Smooth muscle cell (in vitro differentiated cells): Measurements from ENCODE around the gene TBC1D16. TPM values are rescaled to one million over a fixed set of nuclear protein-coding genes. Genes with fewer than 3 reads are reported as not detected.

Experiments
- DNase-seq: peaks from one replicate; lab custom pipeline; 2025; ENCODE audit not compliant: unreplicated experiment; lab: John Stamatoyannopoulos, UW
- H2AFZ ChIP-seq: fragments of 200-600 bp; sonication (generic); 2 replicates; pipeline ENCODE4 v1.6.0; 2016; ENCODE audit warnings: antibody characterized with exemption, low read depth, mild to moderate bottlenecking
- H3F3A ChIP-seq: fragments of 200-600 bp; sonication (generic); 2 replicates; pipeline ENCODE4 v1.6.0; 2017; ENCODE audit warnings: antibody characterized with exemption, low read depth
- H3K27ac ChIP-seq: fragments of 200-600 bp; sonication (generic); 2 replicates; pipeline ENCODE4 v1.5.1; 2016; ENCODE audit warnings: low read depth, mild to moderate bottlenecking
- H3K27me3 ChIP-seq: fragments of 200-600 bp; sonication (generic); 2 replicates; pipeline ENCODE4 v1.6.1; 2016; ENCODE audit warnings: low read depth, mild to moderate bottlenecking
- H3K36me3 ChIP-seq: fragments of 200-600 bp; sonication (generic); 2 replicates; pipeline ENCODE4 v1.5.1; 2016; ENCODE audit warnings: low read depth
- H3K4me1 ChIP-seq: fragments of 200-600 bp; sonication (generic); 2 replicates; pipeline ENCODE4 v1.5.1; 2016; ENCODE audit warnings: low read depth
- H3K4me2 ChIP-seq: fragments of 200-600 bp; sonication (generic); 2 replicates; pipeline ENCODE4 v1.6.0; 2016; ENCODE audit warnings: mild to moderate bottlenecking
- H3K4me3 ChIP-seq: fragments of 200-600 bp; sonication (generic); 2 replicates; pipeline ENCODE4 v1.5.1; 2016; ENCODE audit warnings: mild to moderate bottlenecking
- H3K79me2 ChIP-seq: fragments of 200-600 bp; sonication (generic); 2 replicates; pipeline ENCODE4 v1.6.0; 2016; ENCODE audit warnings: low read depth, mild to moderate bottlenecking
- H3K9ac ChIP-seq: fragments of 200-600 bp; sonication (generic); 2 replicates; pipeline ENCODE4 v1.6.0; 2016; ENCODE audit warnings: low read depth
- H3K9me3 ChIP-seq: fragments of 200-600 bp; sonication (generic); replicated peaks from 2 replicates; pipeline ENCODE4 v1.5.1; 2016; ENCODE audit warnings: low read depth
- H4K20me1 ChIP-seq: fragments of 200-600 bp; sonication (generic); 2 replicates; pipeline ENCODE4 v1.6.0; 2016; ENCODE audit warnings: low read depth
- CTCF ChIP-seq: fragments of 200-600 bp; sonication (generic); IDR thresholded peaks from 2 replicates; pipeline ENCODE4 v1.5.1; 2017; ENCODE audit warnings: borderline replicate concordance, mild to moderate bottlenecking, antibody characterized with exemption; ENCODE audit not compliant: insufficient read depth, poor library complexity, severe bottlenecking
- WGBS: methylation state at CpG from one replicate; pipeline ENCODE4 v1.1.7; 2016; ENCODE audit warnings: low lambda C conversion rate; 5-methylcytosine and 5-hydroxymethylcytosine counted together
- polyA plus RNA-seq: library from polyadenylated mRNA; unstranded; fragments of >200 nt; fragmentation: Nextera tagmentation; extraction: Ambion mirVana; gene quantifications from 2 replicates; pipeline ENCODE4 v1.2.1, GENCODE V29; 2016
- total RNA-seq: library from RNA; depleted of rRNA; stranded (reverse); fragments of >200 nt; gene quantifications from 2 replicates; pipeline ENCODE4 v1.2.3, GENCODE V29; 2014

TBC1D16 gene
- total and polyA plus RNA-seq, 2 experiments from 2014 or later = 17.4 to 24.6 TPM

- Histone ChIP-seq H3K27me3 (no peaks in the 10 kb centered on the region), H3K9me3 (no peaks in the 10 kb centered on the region), H3K36me3 (no peaks in the 10 kb centered on the region), H2AFZ (no peak overlapping the region), H3K27ac (no peak overlapping the region), H4K20me1 (no peaks in the 10 kb centered on the region), H3F3A (no peaks in the 10 kb centered on the region), H3K4me3 (no peak overlapping the region), H3K4me2 (no peak overlapping the region), H3K4me1 (no peaks in the 10 kb centered on the region), H3K79me2 (no peaks in the 10 kb centered on the region), H3K9ac (no peak overlapping the region)
- TF ChIP-seq CTCF = no peak
- no peak for DNase-seq
- 93% methylated on average over 16 of the region's 16 CpGs for WGBS
Observed at GRCh38 chr17:79891113-79891730, 144.4 kb downstream of the TBC1D16 start.

GRCh38 chr17:79890706-79891105 lies 145.0 kb downstream of the TBC1D16 start:
- no peaks in the 10 kb centered on the region for H3K36me3 ChIP-seq
- no peaks in the 10 kb centered on the region for H3K4me1 ChIP-seq
- no peak overlapping the region for H3K4me2 ChIP-seq
- H3F3A ChIP-seq = no peaks in the 10 kb centered on the region
- no peak overlapping the region for H3K4me3 ChIP-seq
- H3K27me3 ChIP-seq = peaks cover 2% of the 10 kb centered on the region
- no peaks in the 10 kb centered on the region for H3K9me3 ChIP-seq
- no peak overlapping the region for H2AFZ ChIP-seq
- H3K27ac ChIP-seq = no peak overlapping the region
- DNase-seq = no peak
- WGBS = 81% methylated on average over 9 of the region's 9 CpGs
- no peaks in the 10 kb centered on the region for H4K20me1 ChIP-seq
- H3K9ac ChIP-seq = no peak overlapping the region
- H3K79me2 ChIP-seq = no peaks in the 10 kb centered on the region
- TF ChIP-seq CTCF = no peak

GRCh38 chr17:79888811-79889634 lies 146.6 kb downstream of the TBC1D16 start:
- Histone ChIP-seq H3K27ac (no peak overlapping the region), H2AFZ (no peak overlapping the region), H3K79me2 (no peaks in the 10 kb centered on the region), H3K36me3 (no peaks in the 10 kb centered on the region), H3K9me3 (no peaks in the 10 kb centered on the region), H4K20me1 (no peaks in the 10 kb centered on the region), H3F3A (no peaks in the 10 kb centered on the region), H3K27me3 (peaks cover 6% of the 10 kb centered on the region), H3K9ac (no peak overlapping the region), H3K4me2 (no peak overlapping the region), H3K4me1 (no peaks in the 10 kb centered on the region), H3K4me3 (no peak overlapping the region)
- TF ChIP-seq CTCF = no peak
- no peak for DNase-seq
- WGBS = 89% methylated on average over 22 of the region's 22 CpGs
